A673 (cell line): ENCODE measurements around the gene RNU6-9. TPM values are rescaled to one million over a fixed set of nuclear protein-coding genes. Genes with fewer than 3 reads are reported as not detected.

Source experiments
- BruUV-seq: library from RNA; stranded (reverse); fragments of 400-500 nt; replicated peaks from 2 replicates; lab custom pipeline; 2021; lab: Mats Ljungman, UMichigan
- CTCF ChIA-PET: fragments of 300-600 bp; sonication (Branson Sonifier 250); formaldehyde crosslinking; loops from one replicate; lab custom pipeline; 2022; ENCODE audit warnings: antibody characterized with exemption; lab: Charles Lee
- POLR2A ChIA-PET: fragments of 300-600 bp; sonication (Branson Sonifier 250); formaldehyde crosslinking; loops from one replicate; lab custom pipeline; 2022; ENCODE audit warnings: antibody characterized with exemption; ENCODE audit not compliant: low non-redundant PET; lab: Charles Lee
- DNase-seq: peaks from one replicate; pipeline ENCODE4 v3.0.0-alpha.2; 2015; ENCODE audit warnings: low spot score
- H3K27ac ChIP-seq: fragments of 200-600 bp; sonication (generic); 2 replicates; pipeline ENCODE4 v1.5.1; 2016; ENCODE audit warnings: mixed run types, low read depth, mild to moderate bottlenecking, mixed read lengths, antibody characterized with exemption, low read length; ENCODE audit not compliant: poor library complexity, severe bottlenecking
- H3K27me3 ChIP-seq: fragments of 200-600 bp; sonication (generic); replicated peaks from 2 replicates; pipeline ENCODE4 v1.6.1; 2017; ENCODE audit warnings: mixed run types, low read depth, mild to moderate bottlenecking, mixed read lengths, antibody characterized with exemption, low read length; ENCODE audit not compliant: insufficient read depth, poor library complexity
- H3K36me3 ChIP-seq: fragments of 200-600 bp; sonication (generic); 2 replicates; pipeline ENCODE4 v1.6.1; 2016; ENCODE audit warnings: mixed run types, mild to moderate bottlenecking, mixed read lengths, antibody characterized with exemption, low read length; ENCODE audit not compliant: insufficient read depth, poor library complexity, severe bottlenecking
- H3K4me1 ChIP-seq: fragments of 200-600 bp; sonication (generic); 2 replicates; pipeline ENCODE4 v1.6.1; 2017; ENCODE audit warnings: mixed run types, mild to moderate bottlenecking, mixed read lengths, antibody characterized with exemption, low read length; ENCODE audit not compliant: insufficient read depth, poor library complexity, severe bottlenecking
- H3K4me3 ChIP-seq: fragments of 200-600 bp; sonication (generic); 2 replicates; pipeline ENCODE4 v1.5.1; 2016; ENCODE audit warnings: low read depth, mixed run types, mild to moderate bottlenecking, mixed read lengths, low read length; ENCODE audit not compliant: poor library complexity, severe bottlenecking
- H3K9me3 ChIP-seq: fragments of 200-600 bp; sonication (generic); 2 replicates; pipeline ENCODE4 v1.6.1; 2016; ENCODE audit warnings: mixed run types, low read depth, mild to moderate bottlenecking, mixed read lengths, antibody characterized with exemption, low read length; ENCODE audit not compliant: poor library complexity, severe bottlenecking
- CTCF ChIP-seq: fragments of 300-800, 200-600 bp; sonication (generic); conservative IDR thresholded peaks from 2 replicates; pipeline ENCODE4 v1.5.1; 2017; ENCODE audit warnings: low read depth, mild to moderate bottlenecking, antibody characterized with exemption, low read length, moderate library complexity, mixed read lengths
- EZH2 ChIP-seq: fragments of 200-600 bp; sonication (generic); IDR thresholded peaks from 2 replicates; pipeline ENCODE4 v1.6.1; 2017; ENCODE audit warnings: borderline replicate concordance, low read depth, mild to moderate bottlenecking, mixed read lengths, antibody characterized with exemption, low read length; ENCODE audit not compliant: poor library complexity, severe bottlenecking
- intact Hi-C: fragments of 100-400 bp; cut with micrococcal nuclease; formaldehyde crosslinking; loops from one replicate; pipeline ENCODE4 v1.10.0; 2022; ENCODE audit not compliant: unreplicated experiment
- total RNA-seq: library from RNA; stranded (reverse); gene quantifications from 2 replicates; pipeline ENCODE4 v1.2.3, GENCODE V29; 2021

RNU6-9 gene
- total RNA-seq, 1 experiment from 2014 or later: not detected

- Histone ChIP-seq H3K9me3 (no peaks in the 10 kb centered on the region), H3K4me1 (no peaks in the 10 kb centered on the region), H3K27ac (no peak overlapping the region), H3K4me3 (no peak overlapping the region), H3K27me3 (no peaks in the 10 kb centered on the region), H3K36me3 (peaks cover 4% of the 10 kb centered on the region)
- intact Hi-C loops: no loop called here
- TF ChIP-seq EZH2: no peak
- no peak for TF ChIP-seq CTCF
- no TSS peak for BruUV-seq
- POLR2A ChIA-PET: no interaction called here
- CTCF ChIA-PET: no interaction called here
- DNase-seq: no peak
These were observed 4.3 kb downstream of the RNU6-9 start for GRCh38 chr19:897442-898039.

GRCh38 chr19:898663-899062 lies 5.4 kb downstream of the RNU6-9 start:
- Histone ChIP-seq H3K27ac (no peak overlapping the region), H3K36me3 (peaks cover 4% of the 10 kb centered on the region), H3K4me1 (peaks cover 8% of the 10 kb centered on the region), H3K9me3 (no peaks in the 10 kb centered on the region), H3K4me3 (no peak overlapping the region), H3K27me3 (no peaks in the 10 kb centered on the region)
- intact Hi-C loops: no loop called here
- ChIA-PET POLR2A (no interaction called here), CTCF (interaction anchor here (0.7 kb wide), 1 partner anchor 319 kb away, joined by 3 read pairs; no protein-coding TSS in a partner anchor)
- peak; percentile 49 for DNase-seq
- no peak for TF ChIP-seq EZH2
- no peak for TF ChIP-seq CTCF
- no TSS peak for BruUV-seq

GRCh38 chr19:899336-900042 lies 6.2 kb downstream of the RNU6-9 start:
- POLR2A ChIA-PET: no interaction called here
- Histone ChIP-seq H3K36me3 (peaks cover 4% of the 10 kb centered on the region), H3K4me3 (no peak overlapping the region), H3K27me3 (no peaks in the 10 kb centered on the region), H3K9me3 (no peaks in the 10 kb centered on the region), H3K4me1 (peaks cover 8% of the 10 kb centered on the region), H3K27ac (no peak overlapping the region)
- no TSS peak for BruUV-seq
- no peak for DNase-seq
- intact Hi-C loops: no loop called here
- CTCF ChIA-PET: no interaction called here
- no peak for TF ChIP-seq EZH2
- TF ChIP-seq CTCF: no peak
